ACHN (cell line): Measurements from ENCODE around the gene RNASEH2A.

ENCODE experiments used
- DNase-seq: peaks from one replicate; pipeline ENCODE4 v3.0.0-alpha.2; 2015
- in situ Hi-C: cut with HindIII; loops from 2 replicates; pipeline ENCODE4 v1.10.0; 2017; ENCODE audit warnings: low sequenced_read_pairs, low pct_ligation_motif_present, low pct_unique_long_range_greater_than_20kb

The RNASEH2A gene

DNA sequence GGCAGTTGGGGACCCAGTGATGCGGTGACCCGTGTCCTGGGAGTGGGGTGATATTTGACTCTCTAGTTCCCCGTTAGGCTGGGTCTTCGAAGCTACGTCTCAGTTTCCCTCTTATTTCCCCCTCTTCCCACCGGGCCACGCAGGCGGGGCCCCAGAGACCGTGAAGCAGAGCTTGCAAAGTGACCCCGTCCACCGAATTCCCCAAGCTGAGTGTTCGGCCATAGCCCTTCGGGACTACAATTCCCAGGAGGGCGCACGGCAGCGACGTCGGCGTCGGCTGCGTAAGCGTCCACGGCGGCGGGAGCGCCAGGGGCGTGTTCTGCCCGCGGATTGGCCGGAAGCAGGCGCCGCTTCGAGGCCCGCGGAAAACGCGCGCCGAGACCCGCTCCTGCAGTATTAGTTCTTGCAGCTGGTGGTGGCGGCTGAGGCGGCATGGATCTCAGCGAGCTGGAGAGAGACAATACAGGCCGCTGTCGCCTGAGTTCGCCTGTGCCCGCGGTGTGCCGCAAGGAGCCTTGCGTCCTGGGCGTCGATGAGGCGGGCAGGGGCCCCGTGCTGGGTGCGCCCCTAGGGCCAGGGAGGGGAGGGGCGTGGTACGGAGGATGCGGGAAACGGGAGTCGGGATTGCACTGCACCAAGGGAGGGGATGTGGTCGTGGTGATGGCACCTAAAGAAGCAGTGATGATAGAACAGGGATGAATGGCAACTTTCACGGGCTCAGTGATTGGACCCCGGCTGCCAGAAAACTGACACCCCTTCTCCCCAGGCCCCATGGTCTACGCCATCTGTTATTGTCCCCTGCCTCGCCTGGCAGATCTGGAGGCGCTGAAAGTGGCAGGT, at the start of gene RNASEH2A:
TSS of gene RNASEH2A (plus strand) at position 343 of the 840 bp plus-strand sequence. CDS start at position 433, 90 bp downstream.
- in situ Hi-C loops = no loop called here
- DNase-seq = peak; percentile 90

DNA sequence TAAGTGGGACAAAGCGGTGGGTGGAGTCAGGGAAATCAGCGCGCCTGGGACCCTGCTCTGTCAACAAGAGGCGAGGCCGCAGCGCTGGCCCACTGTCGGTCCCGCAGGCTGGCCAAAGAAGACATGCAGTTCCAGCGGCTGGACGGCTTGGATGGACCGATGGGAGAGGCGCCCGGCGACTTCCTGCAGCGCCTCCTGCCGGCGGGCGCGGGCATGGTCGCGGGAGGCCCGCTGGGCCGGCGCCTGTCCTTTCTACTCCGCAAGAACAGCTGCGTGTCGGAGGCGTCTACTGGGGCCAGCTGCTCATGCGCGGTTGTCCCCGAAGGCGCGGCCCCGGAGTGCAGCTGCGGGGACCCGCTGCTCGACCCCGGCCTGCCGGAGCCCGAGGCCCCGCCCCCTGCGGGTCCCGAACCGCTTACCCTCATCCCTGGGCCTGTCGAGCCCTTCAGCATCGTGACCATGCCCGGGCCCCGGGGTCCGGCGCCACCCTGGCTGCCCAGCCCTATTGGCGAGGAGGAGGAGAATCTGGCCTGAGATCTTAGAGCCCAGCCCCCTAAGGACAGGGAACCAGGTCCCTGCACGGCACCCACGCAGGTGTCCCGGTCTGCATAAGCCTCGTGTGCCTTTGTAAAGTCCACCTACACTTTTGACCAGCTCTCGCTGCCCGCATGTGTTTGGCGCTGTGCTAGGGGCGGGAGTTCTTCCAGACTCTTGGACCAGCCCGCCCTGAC, 48.7 kb upstream of the RNASEH2A start:
- in situ Hi-C loops = no loop called here
- peak; percentile 66 for DNase-seq

DNA sequence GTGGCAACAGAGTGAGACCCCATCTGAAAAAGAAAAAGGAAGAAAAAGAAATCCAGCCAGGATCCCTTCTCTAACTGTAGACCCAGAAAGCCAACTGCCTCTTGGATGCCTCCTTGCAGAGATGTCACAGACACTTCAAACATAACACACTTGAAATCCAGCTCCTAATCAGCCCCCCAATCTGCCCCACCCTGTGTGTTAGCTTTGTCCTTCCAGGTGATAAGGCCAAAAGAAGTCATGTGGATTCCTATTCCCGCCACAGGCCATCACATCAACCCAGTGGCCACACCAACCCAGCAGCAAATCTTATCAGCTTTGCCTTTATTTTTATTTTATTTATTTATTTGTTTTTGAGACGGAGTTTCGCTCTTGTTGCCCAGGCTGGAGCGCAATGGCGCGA, 46.7 kb upstream of the RNASEH2A start:
- no peak for DNase-seq
- in situ Hi-C loops = no loop called here

DNA sequence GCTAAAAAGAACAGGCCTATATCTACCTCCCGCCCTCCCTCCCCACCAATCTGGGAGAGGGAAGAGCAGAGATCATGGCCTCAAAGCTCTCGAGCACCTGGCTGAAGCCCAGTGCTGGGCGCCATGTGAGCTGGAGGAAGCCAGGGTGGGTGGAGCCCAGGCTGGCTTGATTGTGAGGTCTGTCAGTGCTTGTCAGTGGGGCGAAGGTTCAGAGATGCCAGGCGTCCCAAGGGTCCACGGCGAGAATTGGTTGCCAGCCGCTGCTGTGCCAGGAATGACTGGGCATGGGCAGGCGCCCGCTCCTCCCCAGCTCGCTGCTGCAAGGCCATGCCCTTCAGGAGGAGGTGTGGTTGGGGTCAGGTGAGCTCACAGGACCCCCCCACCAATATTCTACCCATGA, 43.3 kb upstream of the RNASEH2A start:
- DNase-seq = no peak
- in situ Hi-C loops = no loop called here

DNA sequence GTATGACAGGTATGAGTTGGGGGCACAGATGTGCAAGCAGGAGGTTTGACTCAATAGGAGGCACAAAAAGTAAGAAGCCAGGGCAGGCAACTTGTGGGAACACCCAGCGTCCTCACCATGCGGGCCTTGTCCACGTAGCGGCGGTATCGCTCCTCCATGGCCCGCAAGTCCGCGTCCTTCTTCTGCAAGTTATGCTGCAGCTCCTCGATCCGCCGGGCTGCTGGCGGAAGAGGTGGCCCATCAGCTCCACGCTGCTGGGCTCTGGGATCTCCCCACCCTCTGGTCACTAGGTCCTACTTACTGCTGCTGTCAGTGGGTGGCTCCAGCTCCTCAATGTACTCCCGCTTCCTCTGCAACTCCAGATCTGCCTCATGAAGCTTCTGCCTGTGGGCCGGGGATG, 41.7 kb upstream of the RNASEH2A start:
- in situ Hi-C loops = no loop called here

DNA sequence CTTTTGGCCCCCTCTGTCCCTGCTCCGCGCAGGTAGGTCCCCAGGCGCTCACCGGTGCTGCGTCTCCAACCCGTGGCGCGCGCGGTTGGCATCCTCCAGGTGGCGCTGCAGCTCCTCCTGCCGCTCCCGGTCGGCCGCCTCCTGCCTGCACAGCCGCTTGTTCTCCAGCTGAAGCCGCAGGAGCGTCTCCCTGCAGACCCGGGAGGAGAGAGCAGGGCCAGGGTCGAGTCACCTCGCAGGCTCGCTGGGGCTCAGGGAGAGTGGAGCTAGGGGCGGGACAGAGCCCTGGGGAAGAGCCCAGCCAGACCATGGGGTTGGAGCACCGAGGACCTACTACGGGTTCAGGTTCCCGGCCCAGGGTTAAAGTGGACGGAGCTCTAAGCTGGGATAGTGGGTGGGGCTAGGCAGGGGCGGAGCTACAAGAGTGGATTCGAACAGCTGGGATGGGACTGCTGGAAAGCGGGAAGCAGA, 40.3 kb upstream of the RNASEH2A start:
- no peak for DNase-seq
- in situ Hi-C loops = no loop called here

More for the DNA sequence above, 41.7 kb upstream of the RNASEH2A start:
- DNase-seq = no peak

DNA sequence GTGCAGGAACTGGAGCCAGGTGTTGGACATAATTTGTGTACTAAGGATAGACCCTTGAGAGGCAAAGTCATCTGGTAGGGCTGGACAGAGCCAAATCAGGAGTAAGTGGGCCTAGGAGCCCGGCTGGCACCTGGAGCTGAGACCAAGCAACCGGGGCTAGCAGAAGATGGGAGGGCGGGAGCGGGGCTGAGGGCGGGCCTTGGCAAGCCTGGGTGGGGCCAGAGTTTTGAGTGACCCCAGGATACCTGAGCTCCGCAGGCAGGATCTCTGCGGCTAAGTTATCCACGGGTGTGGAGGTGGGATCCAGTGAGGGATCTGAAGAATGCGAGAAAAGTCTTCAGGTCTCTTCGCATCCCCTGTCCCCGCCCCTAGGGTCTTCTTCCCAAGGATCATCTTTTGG, 39.2 kb upstream of the RNASEH2A start:
- in situ Hi-C loops = no loop called here
- DNase-seq = no peak

DNA sequence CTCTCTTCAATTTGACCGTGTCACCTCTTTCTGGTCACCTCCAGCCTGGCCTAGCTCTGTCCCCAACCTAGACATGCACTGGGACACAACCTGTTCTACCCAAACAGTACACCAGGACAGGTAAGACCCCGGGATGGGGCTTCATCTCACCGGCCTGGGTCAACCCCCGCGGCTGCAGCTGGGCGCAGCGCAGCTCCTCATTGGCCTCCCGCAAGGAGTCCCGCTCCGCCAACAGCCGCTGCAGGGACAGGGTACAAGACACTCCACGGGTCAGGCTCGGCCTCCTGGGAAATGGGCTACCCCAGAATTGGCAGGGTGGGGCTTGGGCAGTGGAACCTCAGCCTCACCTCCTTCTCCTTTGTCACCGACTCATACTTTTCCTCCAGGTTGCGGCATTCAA, 38.7 kb upstream of the RNASEH2A start:
- DNase-seq = no peak
- in situ Hi-C loops = no loop called here

DNA sequence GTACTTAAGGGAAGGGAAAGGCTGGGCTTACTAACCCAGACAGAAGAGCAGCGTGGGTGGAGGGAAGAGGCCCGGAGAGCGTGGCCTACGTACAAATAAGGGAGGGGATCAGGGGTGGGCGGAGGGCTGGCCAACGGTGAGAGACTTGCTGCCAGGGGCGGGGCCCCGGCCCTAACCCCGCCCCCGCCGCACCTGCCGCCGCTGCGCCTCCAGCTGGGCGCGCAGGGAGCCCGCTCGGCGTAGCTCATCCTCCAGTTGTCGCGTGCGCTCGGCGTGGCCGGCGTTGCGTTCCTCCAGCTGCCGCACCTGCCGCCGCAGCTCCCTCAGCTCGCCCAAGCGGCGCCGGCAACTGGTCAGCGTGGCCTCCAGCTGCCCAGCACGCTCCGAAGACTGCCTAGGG, 36.7 kb upstream of the RNASEH2A start:
- in situ Hi-C loops = no loop called here
- no peak for DNase-seq

DNA sequence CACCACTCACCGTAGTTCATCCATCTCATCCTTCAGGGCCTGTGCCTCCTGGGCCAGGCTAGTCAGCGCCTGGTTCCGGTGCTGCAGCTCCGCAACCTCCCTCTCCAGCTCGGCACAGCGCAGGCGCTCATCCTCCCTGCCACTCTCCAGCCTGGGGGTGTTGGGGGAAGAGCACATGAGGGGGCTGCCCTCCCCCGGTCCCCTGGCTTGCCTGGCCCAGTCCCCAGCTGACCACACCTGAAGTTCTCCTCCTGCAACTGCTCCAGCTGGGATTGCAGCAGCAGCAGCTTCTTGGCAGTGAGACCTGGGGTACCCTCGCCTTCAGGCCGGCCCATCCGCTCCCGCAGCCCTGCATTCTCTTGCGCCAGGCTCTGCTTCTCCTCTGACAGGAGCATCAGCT, 35.5 kb upstream of the RNASEH2A start:
- no peak for DNase-seq
- in situ Hi-C loops = no loop called here

DNA sequence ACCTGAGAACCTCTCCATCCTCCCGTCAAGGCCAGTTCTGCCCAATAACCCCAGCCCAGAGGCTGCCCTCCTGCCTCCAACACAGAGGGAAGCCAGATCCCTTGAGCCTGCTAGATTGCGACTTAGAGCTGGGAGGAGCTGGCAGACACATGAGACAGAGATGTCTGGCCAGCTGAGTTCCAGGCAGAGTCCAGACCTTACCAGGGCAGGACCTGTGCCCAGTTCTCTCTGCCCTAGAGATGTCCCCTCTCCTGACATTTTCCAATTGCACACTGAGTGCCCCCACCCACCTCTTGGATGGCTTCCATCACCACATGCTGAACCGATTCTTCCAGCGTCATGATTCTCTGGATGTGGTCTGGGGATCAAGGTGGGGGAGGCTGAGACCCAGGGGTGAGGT, 34.1 kb upstream of the RNASEH2A start:
- DNase-seq = no peak
- in situ Hi-C loops = no loop called here

DNA sequence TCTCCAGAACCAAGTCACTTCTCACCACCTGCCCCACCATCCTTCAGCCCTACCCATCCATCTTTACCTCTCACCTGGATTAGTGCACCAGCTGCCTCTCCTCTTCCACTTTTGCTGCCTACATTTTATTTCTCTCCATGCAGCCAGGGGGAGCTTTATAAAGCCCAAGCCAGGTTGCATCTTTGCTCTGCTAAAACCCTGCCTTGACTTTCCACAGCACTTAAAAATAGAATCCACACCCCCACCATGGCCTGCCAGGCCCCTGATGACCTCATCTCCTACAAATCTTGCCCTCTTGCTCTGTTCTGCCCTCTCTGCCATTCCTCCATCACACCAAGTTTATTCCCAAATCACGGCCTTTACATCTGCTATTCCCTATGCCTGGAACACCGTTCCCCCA, 32.8 kb upstream of the RNASEH2A start:
- in situ Hi-C loops = no loop called here
- peak; percentile 54 for DNase-seq

DNA sequence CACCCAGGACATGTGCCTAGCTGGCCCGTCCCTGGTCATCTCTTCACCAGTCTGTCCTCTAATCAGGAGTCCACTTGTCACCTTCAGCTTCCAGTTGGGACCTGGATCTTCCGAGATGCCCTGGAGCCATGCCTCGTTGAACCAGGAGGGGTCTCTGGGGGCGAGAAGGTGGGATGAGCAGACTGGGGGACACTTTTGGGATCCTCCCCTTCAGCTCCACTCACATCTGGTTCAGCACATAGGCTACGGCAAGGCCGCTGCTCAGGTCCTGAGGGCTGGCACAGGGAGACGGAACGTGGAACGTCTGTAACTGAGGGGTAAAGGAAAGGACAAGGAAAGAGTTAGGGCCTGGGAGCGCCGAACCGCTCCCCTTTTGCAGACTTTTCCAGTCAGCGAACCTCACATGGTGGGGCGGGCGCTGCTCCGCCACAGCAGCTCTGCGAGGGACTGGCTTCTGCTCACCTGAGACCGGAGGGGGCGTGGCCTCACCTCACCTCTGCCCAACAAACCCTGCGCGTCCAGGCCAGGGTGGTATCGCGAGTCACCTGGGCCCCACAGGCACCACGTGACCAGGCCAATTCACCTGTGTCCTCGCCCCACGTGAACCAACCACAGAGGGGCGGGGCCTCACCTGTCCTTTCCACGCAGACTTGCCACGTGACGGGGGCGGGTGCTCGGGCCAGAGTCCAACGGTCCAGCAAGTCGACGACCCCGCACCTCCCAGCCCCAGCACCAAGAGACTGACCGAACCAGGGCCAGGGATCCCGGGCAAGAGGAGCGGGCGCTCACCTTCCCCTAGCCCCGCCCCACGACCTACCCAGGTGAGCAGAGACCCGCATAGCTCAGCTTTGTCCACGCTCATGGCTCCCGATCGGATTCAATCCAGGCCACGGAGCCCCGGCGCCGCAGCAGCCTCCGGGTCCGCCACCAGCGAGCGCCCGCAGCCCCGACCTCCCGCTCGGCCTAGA, 31.5 kb upstream of the RNASEH2A start, which contains the start of gene HOOK2:
TSS of gene HOOK2 (minus strand) at position 965 of the 968 bp plus-strand sequence. CDS start at position 862, 103 bp downstream.
- in situ Hi-C loops = no loop called here
- DNase-seq = no peak

DNA sequence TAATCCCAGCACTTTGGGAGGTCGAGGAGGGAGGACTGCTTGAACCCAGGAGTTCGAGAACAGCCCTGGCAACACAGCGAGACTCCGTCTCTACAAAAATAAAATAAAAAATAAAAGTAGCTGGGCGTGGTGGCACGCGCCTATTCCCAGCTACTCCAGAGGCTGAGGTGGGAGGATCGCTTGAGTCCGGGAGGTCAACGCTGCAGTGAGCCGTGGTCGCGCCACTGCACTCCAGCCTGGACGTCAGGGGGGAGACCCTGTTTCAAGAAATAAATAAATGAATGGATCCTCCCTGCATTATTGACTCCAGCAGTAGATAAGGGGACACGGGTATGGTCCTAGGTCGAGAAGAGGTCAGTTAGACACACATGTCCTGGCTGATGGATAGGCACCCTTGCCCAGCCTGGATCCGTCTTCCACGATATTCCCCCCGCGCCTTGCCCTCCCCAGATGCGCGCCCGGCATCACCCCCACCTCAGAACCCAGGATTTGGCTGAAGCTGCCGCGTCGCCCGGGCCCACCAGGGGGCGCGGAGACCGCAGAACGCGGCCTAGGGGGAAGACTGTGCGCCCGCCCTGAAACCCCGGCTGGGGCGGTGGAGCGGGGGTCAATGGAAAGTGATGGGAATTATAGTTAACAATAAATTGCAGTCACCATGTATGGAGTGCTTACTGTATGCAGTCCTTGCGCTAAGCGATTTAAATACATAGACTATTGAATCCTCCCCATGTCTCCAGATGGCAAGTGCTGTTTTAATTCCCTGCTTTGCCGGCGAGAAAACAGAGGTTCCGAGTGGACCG, 29.0 kb upstream of the RNASEH2A start:
- in situ Hi-C loops = no loop called here
- peak; percentile 71 for DNase-seq

DNA sequence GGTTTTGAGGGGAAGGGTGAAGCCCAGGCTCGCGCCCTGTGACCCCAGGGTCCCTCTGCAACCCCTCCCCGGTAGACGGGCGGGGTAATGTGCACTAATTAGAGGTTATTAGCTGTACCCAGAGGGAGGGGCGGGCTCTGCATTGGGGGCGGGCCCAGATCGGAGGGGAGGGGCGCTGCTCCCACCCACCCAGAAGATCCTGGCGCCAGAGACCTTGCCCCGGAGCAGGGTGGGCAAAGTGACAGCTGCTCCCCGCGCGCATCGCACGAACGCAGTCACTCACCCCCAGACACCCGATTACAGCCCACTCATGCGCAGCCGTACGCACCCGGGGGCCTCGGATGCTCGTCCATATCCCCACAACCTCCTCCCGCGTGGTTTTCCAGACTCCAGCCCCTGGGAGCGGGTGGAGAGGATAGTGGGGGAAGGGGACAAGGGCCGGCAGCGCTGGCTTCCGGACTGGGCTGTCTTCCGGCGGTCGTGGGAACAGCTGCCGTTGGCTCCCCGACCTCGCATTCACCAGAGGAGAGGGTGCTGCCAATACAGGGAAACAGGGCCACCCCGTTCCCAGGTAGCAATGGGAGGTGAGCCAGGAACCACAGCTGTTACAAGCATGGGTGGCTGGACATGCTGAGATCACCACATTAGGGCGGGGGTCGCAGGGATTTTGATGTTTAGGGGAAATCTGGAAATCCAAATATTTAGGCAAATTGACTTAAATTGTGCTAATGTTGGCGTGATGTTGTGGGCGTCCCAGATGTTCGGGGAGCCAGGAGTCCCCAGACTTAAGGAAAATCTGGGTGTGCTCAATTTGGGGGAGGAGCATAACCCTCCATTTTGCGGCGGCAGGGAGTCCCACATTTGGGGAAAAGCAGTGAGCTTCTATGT, 28.1 kb upstream of the RNASEH2A start:
- in situ Hi-C loops = no loop called here
- DNase-seq = peak; percentile 57

DNA sequence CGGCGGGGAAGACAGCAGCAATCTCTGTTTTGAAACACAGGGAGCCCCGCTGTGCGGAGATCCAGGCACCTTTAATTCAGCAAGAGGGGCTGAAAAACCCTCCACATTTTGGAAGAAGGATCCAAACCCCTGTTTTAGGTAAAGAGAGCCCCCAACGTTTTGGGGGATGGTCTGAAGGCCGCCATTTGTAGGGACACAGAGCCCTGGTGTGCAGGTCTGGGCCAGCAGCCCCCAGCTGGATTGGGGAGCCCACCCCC, 27.6 kb upstream of the RNASEH2A start:
- in situ Hi-C loops = no loop called here
- DNase-seq = no peak
